GM23248 (cell line): ENCODE data around the gene SIK3. TPM values are rescaled to one million over a fixed set of nuclear protein-coding genes. Genes with fewer than 3 reads are reported as not detected.

ENCODE experiments used
- DNase-seq: peaks from one replicate; pipeline ENCODE4 v3.0.0-alpha.2; 2015
- H2AFZ ChIP-seq: fragments of 200-600 bp; sonication (generic); 2 replicates; pipeline ENCODE4 v1.6.1; 2016; ENCODE audit warnings: antibody characterized with exemption
- H3F3A ChIP-seq: fragments of 200-600 bp; sonication (generic); 2 replicates; pipeline ENCODE4 v1.6.1; 2016; ENCODE audit warnings: mild to moderate bottlenecking, antibody characterized with exemption, mixed run types; ENCODE audit not compliant: insufficient read depth
- H3K27ac ChIP-seq: fragments of 200-600 bp; sonication (generic); 2 replicates; pipeline ENCODE4 v1.5.1; 2016; ENCODE audit warnings: mild to moderate bottlenecking
- H3K27me3 ChIP-seq: fragments of 200-600 bp; sonication (generic); replicated peaks from 2 replicates; pipeline ENCODE4 v1.6.1; 2016; ENCODE audit warnings: mild to moderate bottlenecking; ENCODE audit not compliant: insufficient read depth
- H3K36me3 ChIP-seq: fragments of 200-600 bp; sonication (generic); 2 replicates; pipeline ENCODE4 v1.6.1; 2016; ENCODE audit warnings: low read depth, mild to moderate bottlenecking
- H3K4me1 ChIP-seq: fragments of 200-600 bp; sonication (generic); 2 replicates; pipeline ENCODE4 v1.6.1; 2016; ENCODE audit warnings: mild to moderate bottlenecking; ENCODE audit not compliant: insufficient read depth
- H3K4me2 ChIP-seq: fragments of 200-600 bp; sonication (generic); one replicate; pipeline ENCODE4 v1.6.1; 2016; ENCODE audit warnings: mild to moderate bottlenecking; ENCODE audit not compliant: unreplicated experiment
- H3K4me3 ChIP-seq: fragments of 200-600 bp; sonication (generic); 2 replicates; pipeline ENCODE4 v1.5.1; 2016; ENCODE audit warnings: mild to moderate bottlenecking
- H3K79me2 ChIP-seq: fragments of 200-600 bp; sonication (generic); 2 replicates; pipeline ENCODE4 v1.6.1; 2016; ENCODE audit warnings: mild to moderate bottlenecking; ENCODE audit not compliant: insufficient read depth
- H3K9ac ChIP-seq: fragments of 200-600 bp; sonication (generic); 2 replicates; pipeline ENCODE4 v1.6.1; 2016; ENCODE audit warnings: mild to moderate bottlenecking
- H3K9me2 ChIP-seq: fragments of 200-600 bp; sonication (generic); 2 replicates; pipeline ENCODE4 v1.6.1; 2016; ENCODE audit warnings: mixed run types, mild to moderate bottlenecking, moderate library complexity; ENCODE audit not compliant: insufficient read depth
- H3K9me3 ChIP-seq: fragments of 200-600 bp; sonication (generic); one replicate; pipeline ENCODE4 v1.6.1; 2017; ENCODE audit warnings: low read depth
- H4K20me1 ChIP-seq: fragments of 200-600 bp; sonication (generic); 2 replicates; pipeline ENCODE4 v1.6.0; 2016; ENCODE audit not compliant: insufficient read depth
- EZH2 ChIP-seq: fragments of 200-600 bp; sonication (generic); IDR thresholded peaks from 2 replicates; pipeline ENCODE4 v1.6.1; 2018; ENCODE audit warnings: antibody characterized with exemption, mild to moderate bottlenecking; ENCODE audit not compliant: insufficient read depth, poor library complexity, severe bottlenecking
- EZH2phosphoT487 ChIP-seq: fragments of 200-600 bp; sonication (generic); IDR thresholded peaks from 2 replicates; pipeline ENCODE4 v1.6.1; 2018; ENCODE audit warnings: antibody characterized with exemption, moderate library complexity, mild to moderate bottlenecking, low read depth; ENCODE audit not compliant: insufficient read depth
- WGBS, 2 experiments: methylation state at CpG; one replicate each; pipeline ENCODE4 v1.1.6; 2015 to 2017; ENCODE audit warnings: low lambda C conversion rate in 2 of 2, low coverage in 1 of 2; ENCODE audit errors: missing lambda C conversion rate in 2 of 2; 5-methylcytosine and 5-hydroxymethylcytosine counted together
- in situ Hi-C: fragments of 300-500 bp; cut with MboI; formaldehyde crosslinking; loops from 2 replicates; pipeline ENCODE4 v1.15.0; 2020
- polyA plus RNA-seq: library from polyadenylated mRNA; unstranded; fragments of >200 nt; fragmentation: Nextera tagmentation; extraction: Ambion mirVana; gene quantifications from 2 replicates; pipeline ENCODE4 v1.2.1, GENCODE V29; 2016
- total RNA-seq: library from RNA; depleted of rRNA; stranded (reverse); fragments of >200 nt; shearing (Covaris generic); gene quantifications from 2 replicates; pipeline ENCODE4 v1.2.3, GENCODE V29; 2014

SIK3 gene
- total and polyA plus RNA-seq, 2 experiments from 2014 or later: 4.2 to 15.5 TPM

DNA sequence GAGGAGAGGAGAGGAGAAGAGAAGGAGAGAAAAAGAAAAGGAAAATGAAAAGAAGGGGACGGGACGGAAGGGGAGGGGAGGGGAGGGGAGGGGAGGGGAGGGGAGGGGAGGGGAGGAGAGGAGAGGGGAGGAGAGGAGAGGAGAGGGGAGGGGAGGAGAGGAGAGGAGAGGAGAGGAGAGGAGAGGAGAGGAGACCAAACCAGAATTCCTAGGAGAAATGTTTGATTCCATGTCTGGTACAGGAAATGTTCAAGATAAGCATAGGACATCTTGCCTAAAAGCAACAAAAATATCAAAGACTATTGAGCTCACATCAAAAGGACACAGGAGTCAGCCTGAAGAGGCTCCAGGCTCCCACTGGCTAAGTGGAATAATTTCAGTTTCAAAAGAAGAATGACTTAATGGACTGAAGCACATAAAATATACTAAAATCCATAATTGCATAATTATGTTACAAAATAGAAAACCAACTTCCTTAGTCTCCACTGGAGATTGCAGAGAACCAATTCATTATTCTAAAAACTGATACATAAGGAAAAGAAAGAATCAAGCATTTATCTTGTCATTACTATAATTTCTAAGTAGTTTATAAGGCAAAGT lies 159.7 kb downstream of the SIK3 start:
- WGBS, 2 experiments: 23 to 96% methylated on average over 2 of the region's 2 CpGs
- in situ Hi-C loops: no loop called here
- Histone ChIP-seq H2AFZ (no peak overlapping the region), H3K9ac (no peak overlapping the region), H3K4me3 (no peak overlapping the region), H3K9me2 (no peaks in the 10 kb centered on the region), H3K79me2 (no peaks in the 10 kb centered on the region), H3K27me3 (no peaks in the 10 kb centered on the region), H3K36me3 (no peaks in the 10 kb centered on the region), H3K4me2 (no peak overlapping the region), H3K9me3 (no peaks in the 10 kb centered on the region), H3K27ac (no peak overlapping the region), H3K4me1 (no peaks in the 10 kb centered on the region), H4K20me1 (no peaks in the 10 kb centered on the region), H3F3A (no peaks in the 10 kb centered on the region)
- DNase-seq: no peak
- TF ChIP-seq EZH2phosphoT487 (no peak), EZH2 (no peak)

DNA sequence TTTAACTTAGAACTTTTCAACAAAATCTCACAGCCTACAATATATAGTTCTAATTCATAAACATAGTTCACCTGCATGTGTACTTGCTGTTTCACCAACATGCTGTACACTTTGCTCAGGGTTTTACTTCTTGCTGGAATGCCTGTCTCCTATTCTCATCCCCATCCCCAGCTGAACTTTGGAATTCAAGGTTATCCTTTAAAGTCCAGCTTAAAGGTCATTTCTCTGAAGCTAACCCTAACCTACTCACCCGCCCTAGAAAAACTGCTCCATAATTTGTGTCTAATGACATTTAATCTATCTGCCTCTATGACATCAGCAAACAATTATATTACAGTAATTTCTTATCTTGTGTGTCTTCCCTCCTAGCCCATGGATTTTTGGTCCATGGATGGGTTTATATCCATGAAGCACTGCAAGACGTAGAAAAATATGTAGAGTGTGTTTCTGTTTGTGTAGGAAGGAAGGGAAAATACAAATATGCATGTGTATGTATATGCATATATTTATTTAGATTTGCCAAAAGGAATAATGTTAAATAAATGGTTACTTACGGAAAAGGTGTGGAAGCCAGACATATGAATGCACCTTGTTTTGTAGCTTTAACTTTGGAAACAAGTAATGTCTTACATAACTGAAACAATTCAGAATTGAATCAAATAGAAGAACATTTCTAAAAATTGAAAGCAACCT lies 161.3 kb downstream of the SIK3 start:
- 97 to 99% methylated on average over 3 of the region's 3 CpGs for WGBS, 2 experiments
- no peak for DNase-seq
- H4K20me1 ChIP-seq: no peaks in the 10 kb centered on the region
- H3K36me3 ChIP-seq: no peaks in the 10 kb centered on the region
- no peaks in the 10 kb centered on the region for H3K27me3 ChIP-seq
- no peaks in the 10 kb centered on the region for H3K79me2 ChIP-seq
- H3F3A ChIP-seq: no peaks in the 10 kb centered on the region
- H2AFZ ChIP-seq: no peak overlapping the region
- H3K4me1 ChIP-seq: peaks cover 2% of the 10 kb centered on the region
- H3K9me3 ChIP-seq: no peaks in the 10 kb centered on the region
- no peak overlapping the region for H3K4me2 ChIP-seq
- H3K4me3 ChIP-seq: no peak overlapping the region
- H3K9ac ChIP-seq: no peak overlapping the region
- no peaks in the 10 kb centered on the region for H3K9me2 ChIP-seq
- no peak overlapping the region for H3K27ac ChIP-seq
- TF ChIP-seq EZH2phosphoT487: no peak
- TF ChIP-seq EZH2: no peak
- in situ Hi-C loops: no loop called here

DNA sequence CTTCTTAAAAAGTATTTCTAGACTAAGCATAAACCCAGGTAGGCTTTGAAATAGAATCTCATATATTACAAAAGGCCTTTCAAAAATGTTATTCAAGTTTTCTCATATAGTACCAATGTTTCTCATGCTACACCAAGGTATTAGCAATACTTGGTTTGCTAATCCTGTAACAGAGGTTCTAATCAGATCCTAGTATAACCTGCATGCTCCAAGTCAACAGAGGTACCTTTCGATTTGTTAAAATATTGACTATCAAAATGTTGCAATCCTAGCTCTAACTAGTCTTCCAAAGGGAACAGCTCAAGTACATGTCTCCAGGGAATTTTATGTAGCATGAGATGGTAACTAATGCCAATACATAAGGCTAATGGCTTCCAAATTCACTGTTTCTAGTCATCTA lies 162.7 kb downstream of the SIK3 start:
- no peaks in the 10 kb centered on the region for H3K36me3 ChIP-seq
- no peak for DNase-seq
- no peak overlapping the region for H3K27ac ChIP-seq
- 97 to 100% methylated on average over 1 of the region's 1 CpG for WGBS, 2 experiments
- peaks cover 5% of the 10 kb centered on the region for H3K4me1 ChIP-seq
- H2AFZ ChIP-seq: no peak overlapping the region
- H3K4me2 ChIP-seq: no peak overlapping the region
- no peaks in the 10 kb centered on the region for H4K20me1 ChIP-seq
- H3F3A ChIP-seq: no peaks in the 10 kb centered on the region
- H3K9ac ChIP-seq: no peak overlapping the region
- H3K27me3 ChIP-seq: no peaks in the 10 kb centered on the region
- no peaks in the 10 kb centered on the region for H3K9me2 ChIP-seq
- H3K79me2 ChIP-seq: no peaks in the 10 kb centered on the region
- in situ Hi-C loops: no loop called here
- H3K9me3 ChIP-seq: no peaks in the 10 kb centered on the region
- H3K4me3 ChIP-seq: no peak overlapping the region
- TF ChIP-seq EZH2phosphoT487 (no peak), EZH2 (no peak)

DNA sequence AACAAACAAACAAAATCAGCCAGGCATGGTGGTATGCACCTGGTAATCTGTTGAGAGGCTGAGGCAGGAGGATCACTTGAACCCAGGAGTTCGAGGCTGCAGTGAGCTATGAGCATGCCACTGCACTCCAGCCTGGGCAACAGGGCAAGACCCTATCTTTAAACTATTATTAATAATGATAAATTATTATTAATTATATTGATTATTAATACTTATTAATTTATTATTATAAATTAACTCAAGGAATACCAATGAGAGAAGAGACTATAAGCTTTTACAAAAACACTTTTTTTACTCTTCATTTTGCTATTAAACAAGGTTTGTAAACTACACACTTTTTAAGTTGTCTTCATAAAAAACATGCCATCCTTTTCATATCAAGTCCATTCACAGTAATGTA lies 163.1 kb downstream of the SIK3 start:
- in situ Hi-C loops: no loop called here
- 100% methylated on average over 1 of the region's 1 CpG for WGBS, 2 experiments

More for the DNA sequence above, 163.1 kb downstream of the SIK3 start:
- H3K36me3 ChIP-seq: no peaks in the 10 kb centered on the region
- no peak overlapping the region for H3K4me2 ChIP-seq
- no peak for DNase-seq
- H3K4me3 ChIP-seq: no peak overlapping the region
- no peaks in the 10 kb centered on the region for H3K27me3 ChIP-seq
- no peak overlapping the region for H3K9ac ChIP-seq
- no peaks in the 10 kb centered on the region for H4K20me1 ChIP-seq
- H3F3A ChIP-seq: no peaks in the 10 kb centered on the region
- H3K27ac ChIP-seq: no peak overlapping the region
- H3K4me1 ChIP-seq: peaks cover 8% of the 10 kb centered on the region
- no peaks in the 10 kb centered on the region for H3K9me3 ChIP-seq
- H3K9me2 ChIP-seq: no peaks in the 10 kb centered on the region
- TF ChIP-seq EZH2phosphoT487: no peak
- no peak for TF ChIP-seq EZH2
- no peaks in the 10 kb centered on the region for H3K79me2 ChIP-seq
- no peak overlapping the region for H2AFZ ChIP-seq
